HG03280 (cell line): ENCODE data around the gene KLHL30.
"Not testable (repeated sequence)": the region's sequence is repeated elsewhere in the genome, so short reads cannot be mapped to it uniquely, and the experiment has no call there.

Experiments used
- ATAC-seq: cut with Tn5 transposase; IDR thresholded peaks from one replicate; pipeline ENCODE4 v1.9.1; 2021; ENCODE audit warnings: mild to moderate bottlenecking, moderate library complexity; ENCODE audit not compliant: unreplicated experiment

KLHL30 gene

DNA sequence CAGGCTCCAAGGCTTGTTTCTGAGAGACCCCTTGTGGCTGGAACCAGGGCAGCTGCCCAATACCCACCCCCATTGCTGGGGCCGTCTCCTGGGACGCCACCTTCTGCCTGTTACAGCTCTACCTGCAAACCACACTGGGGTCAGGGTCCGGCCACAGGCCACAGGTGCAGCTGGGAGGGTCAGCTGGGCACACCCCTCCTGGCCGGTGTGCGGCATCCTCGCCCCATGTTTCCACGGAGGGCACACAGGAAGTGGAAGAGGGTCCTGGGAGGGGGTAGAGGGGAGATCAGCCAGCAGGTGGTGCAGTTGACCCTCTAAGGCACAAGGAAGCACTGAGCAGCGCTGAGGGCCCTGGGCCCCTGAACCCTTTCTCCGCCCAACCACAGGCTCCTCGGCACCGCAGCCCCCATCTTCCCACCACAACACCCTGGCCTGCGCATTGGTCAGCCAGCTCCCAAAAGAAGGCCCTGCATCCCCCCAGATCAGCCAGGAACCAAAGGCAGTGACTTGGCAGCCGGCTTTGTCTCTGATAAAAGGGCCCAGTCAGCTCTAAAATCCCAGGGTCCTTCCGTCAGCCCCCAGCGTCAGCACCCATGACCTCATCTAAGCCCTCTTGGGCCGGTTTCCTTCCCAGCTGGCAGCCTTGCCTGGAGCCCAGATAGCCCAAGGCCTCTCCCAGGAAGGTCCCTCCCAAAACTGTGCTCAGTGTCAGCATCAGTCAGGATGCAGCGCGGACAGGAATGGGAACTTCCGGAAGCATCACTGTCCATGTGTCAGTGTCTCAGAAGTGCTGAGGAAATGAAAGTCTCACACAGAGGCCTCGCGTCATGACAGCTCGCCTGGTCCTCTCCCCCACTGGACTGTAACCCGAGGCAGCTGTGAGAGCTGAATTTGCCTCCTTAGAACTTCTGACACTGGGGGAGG is 22.0 kb downstream of the KLHL30 start:
- no peak for ATAC-seq

DNA sequence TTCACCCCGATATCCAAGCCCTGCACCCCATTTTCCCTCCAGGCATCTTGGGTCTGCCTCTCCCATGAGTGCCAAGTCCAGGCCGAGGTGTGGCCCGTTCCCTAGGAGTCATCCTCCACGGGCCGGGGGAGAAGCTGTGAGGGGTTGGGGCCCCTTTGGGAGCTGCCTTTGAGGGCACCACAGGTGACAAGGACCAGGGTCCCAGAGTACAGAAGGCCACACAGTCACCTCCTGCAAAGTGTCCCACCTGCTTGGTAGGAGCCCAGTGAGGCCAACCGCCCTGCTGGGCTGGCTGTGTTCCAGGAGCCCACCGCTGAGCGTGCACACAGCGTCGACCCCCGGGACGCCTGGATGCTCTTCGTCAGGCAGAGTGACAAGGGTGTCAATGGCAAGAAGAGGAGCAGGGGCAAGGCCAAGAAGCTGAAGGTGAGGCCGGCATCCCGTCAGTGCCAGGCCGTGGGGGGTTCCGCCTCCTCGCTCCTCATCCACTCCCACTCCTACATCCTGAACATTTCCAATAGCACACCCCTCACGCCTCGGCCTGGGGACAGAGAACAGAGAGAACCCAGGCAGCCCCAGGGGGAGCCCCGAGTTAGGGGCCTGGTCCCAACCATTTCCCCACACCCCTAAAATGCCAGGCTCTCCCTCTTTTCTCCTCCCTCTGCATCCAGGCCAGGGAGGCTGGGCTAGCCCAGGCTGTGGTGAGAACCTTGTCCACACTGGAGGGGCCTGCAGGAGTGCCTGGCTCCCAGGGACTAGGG is 23.0 kb downstream of the KLHL30 start:
- ATAC-seq, result no peak

DNA sequence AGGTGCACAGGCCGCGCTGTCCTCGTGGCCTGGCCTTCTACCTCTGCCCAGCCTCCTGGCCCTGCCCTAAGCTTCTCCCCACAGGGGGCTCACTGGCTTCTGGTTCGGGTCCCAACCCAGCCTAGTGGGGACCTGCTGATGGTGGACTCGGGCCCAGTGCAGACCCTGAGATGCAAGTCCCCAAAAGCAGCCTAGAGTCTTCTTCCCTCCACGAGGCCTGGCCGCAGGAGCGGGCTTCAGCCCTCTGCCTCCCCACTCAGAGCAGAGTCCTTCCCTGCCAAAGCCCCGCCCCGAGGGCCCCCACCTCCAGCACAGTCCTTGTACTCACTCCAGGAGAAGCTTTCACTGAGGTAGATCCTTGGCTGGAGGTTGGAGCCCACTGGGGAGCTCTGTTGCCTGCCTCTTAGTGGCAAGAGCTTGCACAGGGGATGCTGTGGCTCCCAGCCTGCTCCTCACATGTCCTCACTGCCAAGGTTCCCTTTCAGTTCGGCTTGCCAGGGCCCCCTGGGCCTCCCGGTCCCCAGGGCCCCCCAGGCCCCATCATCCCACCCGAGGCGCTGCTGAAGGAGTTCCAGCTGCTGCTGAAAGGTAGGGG is 23.9 kb downstream of the KLHL30 start:
- ATAC-seq, result no peak

DNA sequence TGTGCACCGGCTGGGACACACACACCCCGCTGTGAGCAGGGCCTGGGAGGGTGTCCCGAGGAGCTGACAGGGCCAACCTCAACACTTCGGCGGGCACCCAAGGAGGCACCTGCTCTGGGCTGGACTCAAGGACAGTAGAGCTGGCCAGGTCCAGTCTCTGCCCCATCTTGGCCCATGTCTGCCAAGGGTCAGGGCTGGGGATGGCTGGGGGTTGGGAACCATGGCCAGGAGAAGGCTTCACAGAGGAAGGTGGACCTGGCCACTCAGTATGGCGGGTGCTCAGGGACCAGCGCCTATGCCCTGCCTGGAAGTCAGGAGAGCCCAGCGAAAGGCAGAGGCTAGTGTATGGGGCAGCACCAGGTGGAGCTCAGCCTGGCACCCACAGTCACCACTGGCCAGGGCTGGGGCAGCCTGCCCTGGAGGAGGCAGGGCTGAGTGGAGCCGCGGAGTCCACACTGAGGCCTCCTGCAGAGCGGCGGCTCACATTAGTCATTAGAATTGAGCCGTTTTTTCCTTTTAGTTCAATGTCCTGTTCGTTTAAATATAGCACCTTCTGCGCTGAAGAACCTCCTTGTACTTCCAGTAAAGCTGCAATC is 24.5 kb downstream of the KLHL30 start:
- no peak for ATAC-seq

DNA sequence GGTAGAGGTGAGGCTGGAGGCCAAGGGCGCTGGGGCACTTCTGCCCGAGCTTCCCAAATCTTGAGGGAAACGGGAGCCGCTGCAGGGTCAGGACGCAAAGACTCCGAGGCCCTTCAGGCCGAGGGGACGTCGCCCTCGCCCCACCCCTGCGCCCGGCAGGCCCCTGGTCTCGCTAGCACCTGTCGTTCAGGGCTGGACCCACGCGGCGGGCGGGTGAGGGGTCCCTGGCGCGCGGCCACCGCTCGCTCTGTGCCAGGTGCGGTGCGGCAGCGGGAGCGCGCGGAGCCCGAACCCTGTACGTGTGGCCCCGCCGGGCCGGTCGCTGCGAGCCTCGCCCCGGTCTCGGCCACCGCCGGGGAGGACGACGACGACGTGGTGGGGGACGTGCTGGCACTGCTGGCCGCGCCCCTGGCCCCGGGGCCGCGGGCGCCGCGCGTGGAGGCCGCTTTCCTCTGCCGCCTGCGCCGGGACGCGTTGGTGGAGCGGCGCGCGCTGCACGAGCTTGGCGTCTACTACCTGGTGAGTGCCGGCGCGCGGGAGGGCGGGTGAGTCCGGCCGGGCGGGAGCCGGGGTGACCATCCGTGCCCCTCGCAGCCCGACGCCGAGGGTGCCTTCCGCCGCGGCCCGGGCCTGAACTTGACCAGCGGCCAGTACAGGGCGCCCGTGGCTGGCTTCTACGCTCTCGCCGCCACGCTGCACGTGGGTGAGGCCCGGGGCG is 25.2 kb downstream of the KLHL30 start:
- ATAC-seq, result no peak

DNA sequence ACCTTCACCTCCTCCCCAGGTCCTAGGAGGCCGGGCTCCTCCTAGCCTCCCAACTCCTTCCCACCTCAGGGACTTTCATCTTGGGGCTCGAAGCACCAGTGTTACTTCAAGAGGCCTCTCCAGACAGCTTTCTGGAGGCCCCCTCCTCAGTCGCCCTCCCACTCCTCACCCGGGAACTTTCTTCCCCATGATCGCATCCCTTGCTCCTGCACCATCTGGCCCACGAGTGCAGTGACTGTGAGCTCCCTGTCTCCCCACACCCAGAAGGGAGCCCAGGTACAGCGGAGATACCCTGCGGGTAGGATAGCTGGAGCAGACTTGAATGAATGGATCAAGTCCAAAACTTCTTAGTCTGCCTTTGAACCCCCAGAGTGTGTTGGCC is 26.4 kb downstream of the KLHL30 start:
- no peak for ATAC-seq

DNA sequence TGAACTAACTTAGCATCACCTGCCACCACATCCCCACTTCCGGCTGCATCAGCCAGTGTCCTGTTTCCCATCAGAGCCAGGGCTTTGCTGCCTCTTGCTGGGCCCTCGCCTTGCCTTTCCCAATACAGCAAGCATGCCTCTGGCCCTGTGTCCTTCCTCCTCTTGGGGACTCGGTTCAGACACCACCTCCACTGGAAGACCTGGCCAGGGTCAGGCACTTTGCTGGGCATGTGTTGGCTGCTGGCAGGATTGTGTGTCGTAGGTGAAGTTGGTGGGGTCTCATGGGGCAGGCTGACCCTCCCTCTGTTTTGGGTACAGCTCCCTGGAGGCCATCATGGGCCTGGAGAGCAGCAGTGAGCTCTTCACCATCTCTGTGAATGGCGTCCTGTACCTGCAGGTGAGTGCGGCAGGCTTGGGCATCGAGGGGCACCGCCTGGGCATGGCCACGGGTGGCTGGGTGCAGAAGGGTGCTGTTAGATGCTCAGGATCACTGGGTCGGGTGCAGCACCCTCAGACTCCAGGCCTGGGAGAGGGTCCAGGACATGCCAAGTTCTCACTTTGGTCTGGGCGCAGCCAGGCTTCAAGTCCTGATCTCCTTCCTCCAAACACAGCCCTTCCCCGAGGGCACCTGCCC is 26.9 kb downstream of the KLHL30 start:
- no peak for ATAC-seq

DNA sequence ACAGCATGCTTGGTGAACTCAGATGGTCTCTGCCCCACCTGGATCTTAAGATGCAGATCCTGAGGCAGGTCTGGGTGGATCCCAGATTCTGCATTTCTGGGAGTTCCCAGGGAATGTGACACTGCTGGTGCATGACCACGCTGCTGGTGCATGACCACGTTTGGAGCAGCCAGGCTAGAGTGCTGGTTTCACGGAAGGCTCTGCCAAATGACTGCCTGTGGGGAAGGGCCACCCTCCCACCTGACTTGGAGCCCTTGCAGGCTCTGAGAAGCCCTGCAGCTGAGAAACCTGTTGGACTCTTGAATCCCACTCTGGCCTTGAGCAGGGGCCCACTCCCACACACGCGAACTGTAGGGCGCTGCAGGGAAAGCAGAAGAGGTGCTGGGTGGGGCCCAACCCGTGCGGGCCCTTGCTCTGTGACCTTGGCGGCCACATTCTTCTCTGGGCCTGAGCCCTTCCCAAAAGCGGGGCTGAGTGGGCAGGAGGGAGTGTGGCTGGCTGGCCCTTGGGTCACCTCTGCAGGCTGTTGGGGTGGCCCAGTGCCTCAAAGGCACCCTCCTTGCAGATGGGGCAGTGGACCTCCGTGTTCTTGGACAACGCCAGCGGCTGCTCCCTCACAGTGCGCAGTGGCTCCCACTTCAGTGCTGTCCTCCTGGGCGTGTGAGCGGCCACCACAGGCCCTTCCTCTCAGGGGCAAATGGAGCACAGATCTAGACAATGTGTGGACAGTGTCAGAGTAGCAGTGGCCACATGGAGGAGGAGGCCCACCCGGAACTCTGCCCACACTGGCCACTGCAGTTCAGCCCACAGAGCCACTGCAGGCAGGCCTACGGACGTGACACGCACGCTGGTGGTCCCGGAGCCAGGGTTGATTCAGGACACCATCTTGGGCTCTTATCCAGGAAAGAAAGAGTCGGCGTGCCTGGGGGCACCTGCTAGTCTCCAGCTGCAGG is 28.2 kb downstream of the KLHL30 start:
- ATAC-seq, result no peak

DNA sequence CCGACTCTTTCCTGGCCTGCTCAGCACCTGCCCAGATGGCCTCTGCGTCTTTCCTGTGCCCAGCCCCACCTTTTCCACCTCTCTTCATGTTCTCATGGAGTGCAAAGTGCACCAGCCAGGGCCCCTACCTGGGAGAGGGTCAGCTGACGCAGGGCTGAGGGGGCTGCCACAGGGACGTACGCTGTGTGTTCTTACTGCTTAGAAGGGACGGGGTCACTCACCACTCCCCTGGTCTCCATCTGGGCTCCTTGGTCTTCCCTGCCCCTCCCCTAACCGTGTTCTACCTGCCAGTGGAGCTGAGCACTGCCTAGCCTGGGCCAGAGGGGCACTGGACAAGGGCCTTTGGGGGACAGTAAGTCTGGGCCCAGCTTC is 28.9 kb downstream of the KLHL30 start:
- ATAC-seq, result no peak

DNA sequence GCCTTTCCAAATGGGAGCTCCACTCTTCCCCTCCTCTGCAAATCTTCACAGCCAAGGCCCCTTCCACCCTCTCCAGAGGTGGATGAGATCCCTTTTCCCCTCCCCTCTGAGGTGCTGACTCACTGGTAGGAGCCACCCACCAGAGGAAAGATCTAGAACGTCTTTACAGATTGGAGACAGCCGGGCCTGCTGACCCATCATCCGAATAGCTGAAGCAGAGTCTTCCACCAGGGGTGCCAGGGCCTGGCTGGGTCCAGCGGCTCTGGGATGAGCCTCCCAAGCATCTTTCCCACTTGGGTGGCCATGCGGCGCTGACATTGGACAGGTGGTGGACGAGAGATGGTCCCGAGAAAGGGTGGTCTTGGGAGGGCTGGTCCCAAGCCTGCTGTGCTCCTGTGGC is 29.3 kb downstream of the KLHL30 start:
- no peak for ATAC-seq

DNA sequence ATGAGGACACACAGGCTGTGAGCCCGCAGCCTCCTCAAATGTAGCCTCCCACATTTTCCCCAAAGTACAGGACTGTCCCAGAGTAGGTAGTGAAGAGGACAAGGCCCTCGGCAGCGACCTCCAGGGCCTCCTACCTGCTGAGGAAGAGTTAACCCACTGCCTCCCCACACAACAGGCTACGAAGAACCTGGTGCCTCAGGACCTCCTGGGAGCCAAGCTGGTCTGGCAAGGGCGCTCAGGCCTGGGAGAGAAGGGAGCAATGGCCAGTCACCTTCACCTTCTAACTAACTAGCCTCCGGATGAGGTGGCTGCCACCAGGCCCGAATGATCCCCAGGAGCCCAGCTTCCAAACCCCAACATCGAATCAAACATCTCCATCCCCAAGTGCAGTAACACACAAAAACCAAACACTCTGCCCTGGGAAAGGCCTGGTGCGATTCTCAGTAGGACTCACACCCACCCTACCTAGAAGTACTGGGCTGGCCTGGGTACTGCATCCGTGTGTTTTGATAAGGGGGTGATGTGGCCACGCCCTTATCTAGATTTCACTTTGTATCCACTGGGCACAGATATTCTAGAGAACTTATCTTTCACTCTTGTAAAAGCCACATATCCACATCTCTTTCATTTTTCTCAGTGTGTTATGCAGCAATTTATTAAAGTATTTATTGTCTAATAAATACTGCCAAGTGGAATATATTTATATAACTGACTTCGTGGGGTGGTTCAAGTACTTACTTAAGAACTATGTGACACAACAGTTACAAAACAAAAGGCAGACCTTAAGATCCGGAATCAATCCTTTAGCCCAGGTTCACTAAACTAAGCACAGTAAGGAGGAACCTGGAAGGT is 30.0 kb downstream of the KLHL30 start:
- ATAC-seq, result no peak

DNA sequence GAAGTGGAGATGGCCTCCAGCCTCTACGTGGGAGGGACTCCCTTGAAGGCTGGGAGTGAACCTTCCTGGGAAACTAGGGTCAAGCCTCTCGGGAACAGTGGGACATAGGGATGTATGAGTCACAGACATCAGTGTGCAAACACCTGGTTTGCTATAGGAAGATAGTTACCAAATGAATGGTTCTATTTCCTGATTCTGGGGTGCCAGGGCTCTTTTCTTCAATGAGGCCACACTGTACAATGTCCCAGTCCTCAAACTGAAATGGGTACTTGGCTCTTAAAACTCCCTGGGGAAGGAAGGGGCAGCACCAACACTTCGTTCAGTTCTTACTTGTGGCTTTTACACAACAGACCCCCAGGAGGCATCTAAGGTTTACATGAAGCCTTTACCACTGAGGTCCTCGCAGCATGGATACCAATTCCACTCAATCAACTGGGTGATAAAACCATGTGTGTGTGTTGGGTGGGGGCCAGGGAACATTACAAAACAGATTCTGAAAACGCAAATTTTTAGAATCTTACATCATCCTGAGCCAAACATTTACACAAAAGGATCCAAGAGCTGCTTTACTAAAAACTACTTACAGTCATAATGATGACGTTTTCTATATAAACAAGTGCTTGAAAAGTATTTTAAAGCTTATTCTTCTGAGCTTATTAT is 30.7 kb downstream of the KLHL30 start:
- ATAC-seq, result no peak

DNA sequence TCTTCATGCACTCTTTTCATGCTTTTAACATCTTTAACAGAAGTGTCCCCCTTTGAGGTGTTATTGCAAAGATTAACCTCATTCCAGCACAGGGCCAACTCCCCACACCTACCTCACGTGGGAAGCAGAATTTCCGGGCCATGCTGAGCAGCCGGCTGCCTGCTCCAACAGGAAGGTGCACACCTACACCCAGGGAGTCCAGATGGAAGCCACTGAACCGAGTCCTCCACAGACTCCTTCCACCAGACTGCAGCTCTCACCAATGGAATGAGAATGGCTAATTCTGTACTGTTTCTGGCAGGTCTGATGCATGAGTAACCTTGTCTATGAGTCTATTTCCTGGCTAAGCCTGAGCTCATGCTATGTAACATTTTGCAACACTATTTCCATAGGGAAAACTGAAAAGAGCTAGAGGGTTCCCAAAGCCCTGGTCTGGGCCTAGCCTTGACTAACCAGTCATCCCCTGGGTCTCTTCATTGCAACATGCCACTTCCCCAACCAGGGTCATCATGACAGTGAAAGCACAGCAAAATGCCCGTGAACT is 31.3 kb downstream of the KLHL30 start:
- ATAC-seq, result no peak

DNA sequence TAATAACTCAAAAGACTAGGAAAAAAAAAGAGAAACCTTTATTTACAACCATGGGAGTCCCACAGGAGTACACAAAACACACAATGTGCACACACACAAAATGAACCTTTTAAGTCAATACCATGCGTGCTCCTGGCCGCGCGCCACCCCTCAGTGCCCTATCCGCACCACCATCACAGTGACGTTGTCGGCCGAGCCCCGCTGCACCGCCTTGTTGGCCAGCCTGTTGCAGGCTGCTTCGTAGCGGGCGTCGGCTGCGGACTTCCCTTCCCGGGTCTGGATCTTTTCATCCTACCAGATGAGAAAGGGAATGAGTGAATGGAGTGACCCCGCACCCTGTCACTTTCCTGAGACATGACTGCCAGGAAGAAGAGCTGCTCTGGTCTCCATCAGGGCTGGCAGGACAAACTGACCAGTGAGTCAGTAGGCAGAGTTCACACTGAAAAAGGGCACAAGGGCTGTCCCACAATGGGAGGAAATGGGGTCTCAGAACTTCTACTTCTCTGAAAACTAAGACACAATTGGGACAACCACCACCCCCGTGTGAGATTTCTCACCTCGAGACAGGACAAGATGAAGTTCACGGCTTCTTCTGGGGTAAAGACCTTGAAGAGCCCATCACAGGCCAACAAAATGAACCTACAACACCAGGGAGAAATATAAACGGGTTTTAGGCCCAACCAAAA is 32.1 kb downstream of the KLHL30 start:
- ATAC-seq, result no peak

DNA sequence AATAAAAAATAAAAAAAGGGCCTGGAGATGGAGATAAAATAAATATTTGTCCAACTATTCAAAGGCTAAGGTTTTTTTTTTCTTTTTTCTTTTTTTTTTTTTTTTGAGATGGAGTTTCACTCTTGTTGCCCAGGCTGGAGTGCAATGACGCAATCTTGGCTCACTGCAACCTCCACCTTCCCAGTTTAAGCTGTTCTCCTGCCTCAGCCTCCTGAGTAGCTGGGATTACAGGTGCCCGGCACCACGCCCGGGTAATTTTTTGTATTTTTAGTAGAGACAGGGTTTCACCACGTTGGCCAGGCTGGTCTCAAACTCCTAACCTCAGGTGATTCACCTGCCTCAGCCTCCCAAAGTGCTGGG is 32.6 kb downstream of the KLHL30 start:
- not testable (repeated sequence) for ATAC-seq

DNA sequence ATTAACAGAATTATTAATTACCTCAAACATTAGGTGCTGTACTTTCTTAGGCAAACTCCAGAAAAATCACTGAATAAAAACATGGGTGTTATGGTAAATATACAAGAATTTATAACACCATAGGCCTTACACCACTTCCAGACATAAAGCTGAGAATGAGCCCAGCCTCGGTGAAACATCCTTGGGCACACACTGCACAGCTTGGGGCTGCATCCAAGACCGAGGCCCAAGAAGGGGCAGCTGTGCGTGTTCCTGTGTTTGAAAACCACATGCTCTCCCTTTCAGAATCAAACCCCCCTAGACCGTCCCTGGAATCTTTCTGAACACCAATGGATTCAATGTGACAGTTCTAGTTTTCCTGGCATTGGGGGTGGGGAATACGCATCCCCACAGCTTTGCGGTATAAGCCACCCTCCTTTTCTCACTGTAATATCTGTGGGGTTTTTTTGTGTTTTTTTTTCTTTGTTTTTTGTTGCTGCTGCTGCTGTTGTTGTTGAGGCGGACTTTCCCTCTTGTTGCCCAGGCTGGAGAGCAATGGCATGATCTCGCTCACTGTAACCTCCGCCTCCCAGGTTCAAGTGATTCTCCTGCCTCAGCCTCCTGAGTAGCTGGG is 33.2 kb downstream of the KLHL30 start:
- ATAC-seq, result no peak

DNA sequence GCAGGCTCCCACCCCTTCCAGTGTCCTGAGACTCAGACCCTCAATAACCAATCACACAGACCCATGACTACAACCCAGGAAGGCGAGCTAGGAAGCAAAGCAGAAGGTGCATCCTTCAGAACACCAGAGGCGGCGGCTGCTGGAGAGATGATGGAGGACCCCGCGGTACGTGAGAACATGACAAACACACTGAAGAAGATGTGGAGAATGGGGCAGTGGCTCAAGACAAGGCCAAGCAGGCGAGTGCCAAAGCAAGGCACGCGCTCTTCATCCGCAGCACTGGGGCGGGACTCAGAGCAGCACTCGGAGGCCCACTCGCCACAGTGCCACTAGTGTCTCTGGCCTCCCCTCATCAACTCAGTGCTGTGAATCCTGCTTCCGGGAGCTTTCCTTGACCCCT is 34.0 kb downstream of the KLHL30 start:
- no peak for ATAC-seq
